WERI-Rb-1 (cell line): Measurements from ENCODE around the gene PTBP1.

Source experiments
- DNase-seq: peaks from one replicate; pipeline ENCODE4 v3.0.0-alpha.2; 2020
- H3K27ac ChIP-seq: fragments of 250-450 bp; sonication (Bioruptor Pico); 2 replicates; pipeline ENCODE4 v1.5.1; 2020; ENCODE audit warnings: mild to moderate bottlenecking, moderate library complexity
- H3K27me3 ChIP-seq: fragments of 250-450 bp; sonication (Bioruptor Pico); 2 replicates; pipeline ENCODE4 v1.5.1; 2021; ENCODE audit warnings: mild to moderate bottlenecking, low read depth, moderate library complexity; ENCODE audit not compliant: insufficient read depth, severe bottlenecking
- H3K36me3 ChIP-seq: fragments of 250-450 bp; sonication (Bioruptor Pico); 2 replicates; pipeline ENCODE4 v1.5.1; 2020; ENCODE audit warnings: mild to moderate bottlenecking, moderate library complexity
- H3K4me3 ChIP-seq: 2 replicates; pipeline ENCODE4 v1.5.1; 2011; ENCODE audit warnings: low read depth, mild to moderate bottlenecking, control low read depth, low read length
- H3K9me3 ChIP-seq: fragments of 250-450 bp; sonication (Bioruptor Pico); 2 replicates; pipeline ENCODE4 v1.5.1; 2021; ENCODE audit warnings: mild to moderate bottlenecking, moderate library complexity; ENCODE audit not compliant: severe bottlenecking
- CTCF ChIP-seq: IDR thresholded peaks from 2 replicates; pipeline ENCODE4 v1.5.1; 2011; ENCODE audit warnings: low read depth, mild to moderate bottlenecking, control low read depth, inconsistent platforms, low read length

The PTBP1 gene

GRCh38 chr19:803686-804418 is 6.6 kb downstream of the PTBP1 start:
- no peaks in the 10 kb centered on the region for H3K9me3 ChIP-seq
- H3K27me3 ChIP-seq, result no peaks in the 10 kb centered on the region
- no peak for TF ChIP-seq CTCF
- H3K4me3 ChIP-seq, result no peak overlapping the region
- DNase-seq, result no peak
- H3K27ac ChIP-seq, result no peak overlapping the region
- H3K36me3 ChIP-seq, result peaks cover 97% of the 10 kb centered on the region

- H3K27me3 ChIP-seq, result no peaks in the 10 kb centered on the region
- DNase-seq, result no peak
- H3K4me3 ChIP-seq, result no peak overlapping the region
- no peak overlapping the region for H3K27ac ChIP-seq
- peaks cover 97% of the 10 kb centered on the region for H3K36me3 ChIP-seq
- TF ChIP-seq CTCF, result no peak
- no peaks in the 10 kb centered on the region for H3K9me3 ChIP-seq
Measured at GRCh38 chr19:804419-805165, 7.3 kb downstream of the PTBP1 start.

GRCh38 chr19:805166-805551 is 7.9 kb downstream of the PTBP1 start:
- no peak overlapping the region for H3K27ac ChIP-seq
- H3K36me3 ChIP-seq, result peaks cover 97% of the 10 kb centered on the region
- no peaks in the 10 kb centered on the region for H3K9me3 ChIP-seq
- TF ChIP-seq CTCF, result no peak
- no peak for DNase-seq
- H3K4me3 ChIP-seq, result no peak overlapping the region
- no peaks in the 10 kb centered on the region for H3K27me3 ChIP-seq

GRCh38 chr19:805600-806550 is 8.6 kb downstream of the PTBP1 start:
- no peak for TF ChIP-seq CTCF
- Histone ChIP-seq H3K4me3 (no peak overlapping the region), H3K27me3 (no peaks in the 10 kb centered on the region), H3K36me3 (peaks cover 97% of the 10 kb centered on the region), H3K27ac (no peak overlapping the region), H3K9me3 (no peaks in the 10 kb centered on the region)
- no peak for DNase-seq

GRCh38 chr19:806815-807421 is 9.7 kb downstream of the PTBP1 start:
- TF ChIP-seq CTCF, result no peak
- Histone ChIP-seq H3K4me3 (no peak overlapping the region), H3K27ac (no peak overlapping the region), H3K36me3 (peaks cover 97% of the 10 kb centered on the region), H3K27me3 (no peaks in the 10 kb centered on the region), H3K9me3 (no peaks in the 10 kb centered on the region)
- no peak for DNase-seq
